Thyroid gland (tissue), 4 donors: Measurements from ENCODE around the gene MICAL3.

Experiments
- CTCF ChIP-seq, 6 experiments: fragments of 200-600 bp in 3 of 6; fragments of 450-650 bp in 3 of 6; sonication (generic) in 3 of 6; IDR thresholded peaks; one replicate each; pipeline ENCODE4 v1.5.1; 2016 to 2019; ENCODE audit warnings: antibody characterized with exemption in 6 of 6, mild to moderate bottlenecking in 2 of 6, inconsistent platforms in 1 of 6, moderate library complexity in 1 of 6
- POLR2A ChIP-seq, 2 donors: fragments of 450-650 bp; IDR thresholded peaks; one replicate each; pipeline ENCODE4 v1.6.1; 2017; ENCODE audit warnings: antibody characterized with exemption in 2 of 2, mild to moderate bottlenecking in 2 of 2, moderate library complexity in 1 of 2

GRCh38 chr22:17828502-17829080 is 195.8 kb downstream of the MICAL3 start:
- TF ChIP-seq CTCF (IDR thresholded peaks at IDR 0.05) (no peak), POLR2A (IDR thresholded peaks at IDR 0.05) (no peak)
